ENCODE data around the gene SAMD14. TPM values are rescaled to one million over a fixed set of nuclear protein-coding genes. Genes with fewer than 3 reads are reported as not detected.
A peak's percentile ranks its signal among the peaks of the same experiment; 100 is the strongest.

Gene SAMD14
- total and polyA plus RNA-seq, 2 experiments from 2014 or later, result 0.70 to 4.7 TPM

DNA sequence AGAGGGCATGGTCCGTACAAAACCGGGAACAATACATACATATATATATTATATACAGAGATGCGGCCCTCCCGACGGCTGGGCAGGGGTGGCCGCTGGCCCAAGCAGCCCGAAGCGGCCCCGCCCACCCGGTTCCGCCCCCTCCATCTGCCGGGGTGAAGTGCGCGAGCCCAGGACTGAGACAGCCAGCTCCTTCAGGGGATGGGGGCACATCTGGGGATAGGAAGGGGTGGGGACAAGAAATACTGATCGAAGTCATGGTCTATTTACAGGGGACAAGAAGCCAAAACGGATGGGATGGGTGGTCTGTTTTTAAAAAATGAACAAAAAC, 3.8 kb upstream of the SAMD14 start:
- Histone ChIP-seq H3F3A (replicated peaks; ENCODE audit: low read depth) (no peaks in the 10 kb centered on the region), H4K20me1 (replicated peaks; ENCODE audit: insufficient read depth) (no peaks in the 10 kb centered on the region), H3K27ac (ENCODE audit: low read depth) (no peak overlapping the region), H3K36me3 (ENCODE audit: insufficient read depth) (no peaks in the 10 kb centered on the region; the same call in 1 of the 2 replicates), H3K4me3 (0 out of 2 replicates have a peak overlapping the region, but pooled peaks have one; percentile 23), H3K79me2 (replicated peaks; ENCODE audit: insufficient read depth) (no peaks in the 10 kb centered on the region), H3K27me3 (ENCODE audit: insufficient read depth) (peaks cover 30% of the 10 kb centered on the region), H2AFZ (no peak overlapping the region), H3K4me1 (ENCODE audit: insufficient read depth) (peaks cover 27% of the 10 kb centered on the region), H3K9me2 (ENCODE audit: insufficient read depth) (no peaks in the 10 kb centered on the region), H3K4me2 (peak overlapping the region; percentile 71)
- H3K4me1 Mint-ChIP-seq, result peaks cover 43% of the 10 kb centered on the region
- no peak overlapping the region for H3K27ac Mint-ChIP-seq
- H3K9me3 Mint-ChIP-seq, result no peaks in the 10 kb centered on the region
- peaks cover 14% of the 10 kb centered on the region for H3K36me3 Mint-ChIP-seq (ENCODE audit: low read depth)
- TF ChIP-seq POLR2AphosphoS5 (IDR thresholded peaks at IDR 0.05; ENCODE audit: low read depth) (no peak), JUNB (IDR thresholded peaks at IDR 0.05; ENCODE audit: unreplicated experiment) (no peak), ZNF114 (CRISPR knock-in tag; IDR thresholded peaks at IDR 0.05) (no peak), EZH2 (IDR thresholded peaks at IDR 0.05; ENCODE audit: low read depth, unreplicated experiment) (no peak), EZH2phosphoT487 (IDR thresholded peaks at IDR 0.05; ENCODE audit: unreplicated experiment) (no peak), ZNF331 (CRISPR knock-in tag; IDR thresholded peaks at IDR 0.05; ENCODE audit: low read depth) (no peak), NANOG (IDR thresholded peaks at IDR 0.05; ENCODE audit: borderline replicate concordance) (no peak), CREB1 (CRISPR knock-in tag; IDR thresholded peaks at IDR 0.05; ENCODE audit: low read depth) (no peak), STAT1 (IDR thresholded peaks at IDR 0.05; ENCODE audit: unreplicated experiment) (no peak)
- TF ChIP-seq, protein P1, sequence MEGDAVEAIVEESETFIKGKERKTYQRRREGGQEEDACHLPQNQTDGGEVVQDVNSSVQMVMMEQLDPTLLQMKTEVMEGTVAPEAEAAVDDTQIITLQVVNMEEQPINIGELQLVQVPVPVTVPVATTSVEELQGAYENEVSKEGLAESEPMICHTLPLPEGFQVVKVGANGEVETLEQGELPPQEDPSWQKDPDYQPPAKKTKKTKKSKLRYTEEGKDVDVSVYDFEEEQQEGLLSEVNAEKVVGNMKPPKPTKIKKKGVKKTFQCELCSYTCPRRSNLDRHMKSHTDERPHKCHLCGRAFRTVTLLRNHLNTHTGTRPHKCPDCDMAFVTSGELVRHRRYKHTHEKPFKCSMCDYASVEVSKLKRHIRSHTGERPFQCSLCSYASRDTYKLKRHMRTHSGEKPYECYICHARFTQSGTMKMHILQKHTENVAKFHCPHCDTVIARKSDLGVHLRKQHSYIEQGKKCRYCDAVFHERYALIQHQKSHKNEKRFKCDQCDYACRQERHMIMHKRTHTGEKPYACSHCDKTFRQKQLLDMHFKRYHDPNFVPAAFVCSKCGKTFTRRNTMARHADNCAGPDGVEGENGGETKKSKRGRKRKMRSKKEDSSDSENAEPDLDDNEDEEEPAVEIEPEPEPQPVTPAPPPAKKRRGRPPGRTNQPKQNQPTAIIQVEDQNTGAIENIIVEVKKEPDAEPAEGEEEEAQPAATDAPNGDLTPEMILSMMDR (conservative IDR thresholded peaks at IDR 0.05; ENCODE audit: low read depth in 2 of 2), result no peak
- TF ChIP-seq, protein P2, sequence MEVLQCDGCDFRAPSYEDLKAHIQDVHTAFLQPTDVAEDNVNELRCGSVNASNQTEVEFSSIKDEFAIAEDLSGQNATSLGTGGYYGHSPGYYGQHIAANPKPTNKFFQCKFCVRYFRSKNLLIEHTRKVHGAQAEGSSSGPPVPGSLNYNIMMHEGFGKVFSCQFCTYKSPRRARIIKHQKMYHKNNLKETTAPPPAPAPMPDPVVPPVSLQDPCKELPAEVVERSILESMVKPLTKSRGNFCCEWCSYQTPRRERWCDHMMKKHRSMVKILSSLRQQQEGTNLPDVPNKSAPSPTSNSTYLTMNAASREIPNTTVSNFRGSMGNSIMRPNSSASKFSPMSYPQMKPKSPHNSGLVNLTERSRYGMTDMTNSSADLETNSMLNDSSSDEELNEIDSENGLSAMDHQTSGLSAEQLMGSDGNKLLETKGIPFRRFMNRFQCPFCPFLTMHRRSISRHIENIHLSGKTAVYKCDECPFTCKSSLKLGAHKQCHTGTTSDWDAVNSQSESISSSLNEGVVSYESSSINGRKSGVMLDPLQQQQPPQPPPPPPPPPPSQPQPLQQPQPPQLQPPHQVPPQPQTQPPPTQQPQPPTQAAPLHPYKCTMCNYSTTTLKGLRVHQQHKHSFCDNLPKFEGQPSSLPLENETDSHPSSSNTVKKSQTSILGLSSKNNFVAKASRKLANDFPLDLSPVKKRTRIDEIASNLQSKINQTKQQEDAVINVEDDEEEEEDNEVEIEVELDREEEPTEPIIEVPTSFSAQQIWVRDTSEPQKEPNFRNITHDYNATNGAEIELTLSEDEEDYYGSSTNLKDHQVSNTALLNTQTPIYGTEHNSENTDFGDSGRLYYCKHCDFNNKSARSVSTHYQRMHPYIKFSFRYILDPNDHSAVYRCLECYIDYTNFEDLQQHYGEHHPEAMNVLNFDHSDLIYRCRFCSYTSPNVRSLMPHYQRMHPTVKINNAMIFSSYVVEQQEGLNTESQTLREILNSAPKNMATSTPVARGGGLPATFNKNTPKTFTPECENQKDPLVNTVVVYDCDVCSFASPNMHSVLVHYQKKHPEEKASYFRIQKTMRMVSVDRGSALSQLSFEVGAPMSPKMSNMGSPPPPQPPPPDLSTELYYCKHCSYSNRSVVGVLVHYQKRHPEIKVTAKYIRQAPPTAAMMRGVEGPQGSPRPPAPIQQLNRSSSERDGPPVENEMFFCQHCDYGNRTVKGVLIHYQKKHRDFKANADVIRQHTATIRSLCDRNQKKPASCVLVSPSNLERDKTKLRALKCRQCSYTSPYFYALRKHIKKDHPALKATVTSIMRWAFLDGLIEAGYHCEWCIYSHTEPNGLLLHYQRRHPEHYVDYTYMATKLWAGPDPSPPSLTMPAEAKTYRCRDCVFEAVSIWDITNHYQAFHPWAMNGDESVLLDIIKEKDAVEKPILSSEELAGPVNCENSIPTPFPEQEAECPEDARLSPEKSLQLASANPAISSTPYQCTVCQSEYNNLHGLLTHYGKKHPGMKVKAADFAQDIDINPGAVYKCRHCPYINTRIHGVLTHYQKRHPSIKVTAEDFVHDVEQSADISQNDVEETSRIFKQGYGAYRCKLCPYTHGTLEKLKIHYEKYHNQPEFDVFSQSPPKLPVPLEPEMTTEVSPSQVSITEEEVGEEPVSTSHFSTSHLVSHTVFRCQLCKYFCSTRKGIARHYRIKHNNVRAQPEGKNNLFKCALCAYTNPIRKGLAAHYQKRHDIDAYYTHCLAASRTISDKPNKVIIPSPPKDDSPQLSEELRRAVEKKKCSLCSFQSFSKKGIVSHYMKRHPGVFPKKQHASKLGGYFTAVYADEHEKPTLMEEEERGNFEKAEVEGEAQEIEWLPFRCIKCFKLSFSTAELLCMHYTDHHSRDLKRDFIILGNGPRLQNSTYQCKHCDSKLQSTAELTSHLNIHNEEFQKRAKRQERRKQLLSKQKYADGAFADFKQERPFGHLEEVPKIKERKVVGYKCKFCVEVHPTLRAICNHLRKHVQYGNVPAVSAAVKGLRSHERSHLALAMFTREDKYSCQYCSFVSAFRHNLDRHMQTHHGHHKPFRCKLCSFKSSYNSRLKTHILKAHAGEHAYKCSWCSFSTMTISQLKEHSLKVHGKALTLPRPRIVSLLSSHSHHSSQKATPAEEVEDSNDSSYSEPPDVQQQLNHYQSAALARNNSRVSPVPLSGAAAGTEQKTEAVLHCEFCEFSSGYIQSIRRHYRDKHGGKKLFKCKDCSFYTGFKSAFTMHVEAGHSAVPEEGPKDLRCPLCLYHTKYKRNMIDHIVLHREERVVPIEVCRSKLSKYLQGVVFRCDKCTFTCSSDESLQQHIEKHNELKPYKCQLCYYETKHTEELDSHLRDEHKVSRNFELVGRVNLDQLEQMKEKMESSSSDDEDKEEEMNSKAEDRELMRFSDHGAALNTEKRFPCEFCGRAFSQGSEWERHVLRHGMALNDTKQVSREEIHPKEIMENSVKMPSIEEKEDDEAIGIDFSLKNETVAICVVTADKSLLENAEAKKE (CRISPR knock-in tag; IDR thresholded peaks at IDR 0.05), result no peak
- TF ChIP-seq, protein P3, sequence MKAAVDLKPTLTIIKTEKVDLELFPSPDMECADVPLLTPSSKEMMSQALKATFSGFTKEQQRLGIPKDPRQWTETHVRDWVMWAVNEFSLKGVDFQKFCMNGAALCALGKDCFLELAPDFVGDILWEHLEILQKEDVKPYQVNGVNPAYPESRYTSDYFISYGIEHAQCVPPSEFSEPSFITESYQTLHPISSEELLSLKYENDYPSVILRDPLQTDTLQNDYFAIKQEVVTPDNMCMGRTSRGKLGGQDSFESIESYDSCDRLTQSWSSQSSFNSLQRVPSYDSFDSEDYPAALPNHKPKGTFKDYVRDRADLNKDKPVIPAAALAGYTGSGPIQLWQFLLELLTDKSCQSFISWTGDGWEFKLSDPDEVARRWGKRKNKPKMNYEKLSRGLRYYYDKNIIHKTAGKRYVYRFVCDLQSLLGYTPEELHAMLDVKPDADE (IDR thresholded peaks at IDR 0.05), result no peak
- TF ChIP-seq, protein P4, sequence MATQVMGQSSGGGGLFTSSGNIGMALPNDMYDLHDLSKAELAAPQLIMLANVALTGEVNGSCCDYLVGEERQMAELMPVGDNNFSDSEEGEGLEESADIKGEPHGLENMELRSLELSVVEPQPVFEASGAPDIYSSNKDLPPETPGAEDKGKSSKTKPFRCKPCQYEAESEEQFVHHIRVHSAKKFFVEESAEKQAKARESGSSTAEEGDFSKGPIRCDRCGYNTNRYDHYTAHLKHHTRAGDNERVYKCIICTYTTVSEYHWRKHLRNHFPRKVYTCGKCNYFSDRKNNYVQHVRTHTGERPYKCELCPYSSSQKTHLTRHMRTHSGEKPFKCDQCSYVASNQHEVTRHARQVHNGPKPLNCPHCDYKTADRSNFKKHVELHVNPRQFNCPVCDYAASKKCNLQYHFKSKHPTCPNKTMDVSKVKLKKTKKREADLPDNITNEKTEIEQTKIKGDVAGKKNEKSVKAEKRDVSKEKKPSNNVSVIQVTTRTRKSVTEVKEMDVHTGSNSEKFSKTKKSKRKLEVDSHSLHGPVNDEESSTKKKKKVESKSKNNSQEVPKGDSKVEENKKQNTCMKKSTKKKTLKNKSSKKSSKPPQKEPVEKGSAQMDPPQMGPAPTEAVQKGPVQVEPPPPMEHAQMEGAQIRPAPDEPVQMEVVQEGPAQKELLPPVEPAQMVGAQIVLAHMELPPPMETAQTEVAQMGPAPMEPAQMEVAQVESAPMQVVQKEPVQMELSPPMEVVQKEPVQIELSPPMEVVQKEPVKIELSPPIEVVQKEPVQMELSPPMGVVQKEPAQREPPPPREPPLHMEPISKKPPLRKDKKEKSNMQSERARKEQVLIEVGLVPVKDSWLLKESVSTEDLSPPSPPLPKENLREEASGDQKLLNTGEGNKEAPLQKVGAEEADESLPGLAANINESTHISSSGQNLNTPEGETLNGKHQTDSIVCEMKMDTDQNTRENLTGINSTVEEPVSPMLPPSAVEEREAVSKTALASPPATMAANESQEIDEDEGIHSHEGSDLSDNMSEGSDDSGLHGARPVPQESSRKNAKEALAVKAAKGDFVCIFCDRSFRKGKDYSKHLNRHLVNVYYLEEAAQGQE (IDR thresholded peaks at IDR 0.05; ENCODE audit: unreplicated experiment), result no peak
- peak; percentile 16 for ATAC-seq
- peak overlapping the region; percentile 6; the same call in 1 of the 3 replicates for H3K4me3 Mint-ChIP-seq
- peak; percentile 46 for DNase-seq (ENCODE audit: low spot score)
- H3K27me3 Mint-ChIP-seq (ENCODE audit: insufficient read depth, low read depth, poor library complexity), result peaks cover 35% of the 10 kb centered on the region

Measured in GM23338 (cell line).